ENCODE measurements around the gene RAP1GDS1. TPM values are rescaled to one million over a fixed set of nuclear protein-coding genes. Genes with fewer than 3 reads are reported as not detected.

RAP1GDS1 gene
- polyA plus RNA-seq, 1 of the 3 experiments (the other 2 are of a cell fraction) = 25.6 TPM

DNA sequence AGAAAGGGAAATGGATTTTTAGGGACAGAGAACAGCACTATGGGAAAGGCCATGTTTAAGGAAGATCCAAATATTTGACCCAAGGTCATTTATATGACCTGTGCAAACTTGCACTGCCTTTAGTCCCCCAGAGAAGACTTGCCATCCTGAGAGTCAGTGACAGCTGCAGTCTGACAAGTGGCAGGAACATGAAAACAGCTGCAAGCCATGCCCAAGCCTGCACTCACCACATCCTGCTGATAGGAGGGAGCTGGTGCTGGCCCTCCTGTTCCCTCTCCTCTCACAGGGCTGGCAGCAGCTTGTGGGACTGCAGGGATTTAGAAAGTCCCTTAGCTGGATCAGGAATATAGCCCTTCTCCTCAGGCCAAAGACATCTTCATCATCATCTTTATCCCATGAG is 187.7 kb downstream of the RAP1GDS1 start:
- no peak overlapping the region for H3K27ac ChIP-seq (ENCODE audit: low read depth in 2 of 2, low read length in 1 of 2)
- H3K9me3 ChIP-seq = no peaks in the 10 kb centered on the region
- H2AFZ ChIP-seq (ENCODE audit: low read depth) = no peak overlapping the region
- ChIA-PET CTCF (interaction anchor here (1.3 kb wide), 1 partner anchor 19 kb away, joined by 5 read pairs; no protein-coding TSS in a partner anchor), POLR2A (no interaction called here)
- H3K36me3 ChIP-seq (replicated peaks in 1 of 2; ENCODE audit: control insufficient read depth in 1 of 2, insufficient read depth in 2 of 2, low read length in 1 of 2) = no peaks in the 10 kb centered on the region
- no peaks in the 10 kb centered on the region for H3K79me2 ChIP-seq (ENCODE audit: insufficient read depth)
- no peaks in the 10 kb centered on the region for H3K27me3 ChIP-seq (ENCODE audit: insufficient read depth)
- no peaks in the 10 kb centered on the region for H3F3A ChIP-seq (replicated peaks; ENCODE audit: insufficient read depth)
- TF ChIP-seq, protein P1, sequence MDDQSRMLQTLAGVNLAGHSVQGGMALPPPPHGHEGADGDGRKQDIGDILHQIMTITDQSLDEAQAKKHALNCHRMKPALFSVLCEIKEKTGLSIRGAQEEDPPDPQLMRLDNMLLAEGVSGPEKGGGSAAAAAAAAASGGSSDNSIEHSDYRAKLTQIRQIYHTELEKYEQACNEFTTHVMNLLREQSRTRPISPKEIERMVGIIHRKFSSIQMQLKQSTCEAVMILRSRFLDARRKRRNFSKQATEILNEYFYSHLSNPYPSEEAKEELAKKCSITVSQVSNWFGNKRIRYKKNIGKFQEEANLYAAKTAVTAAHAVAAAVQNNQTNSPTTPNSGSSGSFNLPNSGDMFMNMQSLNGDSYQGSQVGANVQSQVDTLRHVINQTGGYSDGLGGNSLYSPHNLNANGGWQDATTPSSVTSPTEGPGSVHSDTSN (IDR thresholded peaks at IDR 0.05) = no peak
- TF ChIP-seq MXI1 (IDR thresholded peaks at IDR 0.05; ENCODE audit: low read depth, low read length) (peak; percentile 73; the same call in 1 of the 2 replicates), GABPA (IDR thresholded peaks at IDR 0.05; ENCODE audit: low read depth) (no peak), JUND (IDR thresholded peaks at IDR 0.05) (no peak)
- TF ChIP-seq, protein P2, sequence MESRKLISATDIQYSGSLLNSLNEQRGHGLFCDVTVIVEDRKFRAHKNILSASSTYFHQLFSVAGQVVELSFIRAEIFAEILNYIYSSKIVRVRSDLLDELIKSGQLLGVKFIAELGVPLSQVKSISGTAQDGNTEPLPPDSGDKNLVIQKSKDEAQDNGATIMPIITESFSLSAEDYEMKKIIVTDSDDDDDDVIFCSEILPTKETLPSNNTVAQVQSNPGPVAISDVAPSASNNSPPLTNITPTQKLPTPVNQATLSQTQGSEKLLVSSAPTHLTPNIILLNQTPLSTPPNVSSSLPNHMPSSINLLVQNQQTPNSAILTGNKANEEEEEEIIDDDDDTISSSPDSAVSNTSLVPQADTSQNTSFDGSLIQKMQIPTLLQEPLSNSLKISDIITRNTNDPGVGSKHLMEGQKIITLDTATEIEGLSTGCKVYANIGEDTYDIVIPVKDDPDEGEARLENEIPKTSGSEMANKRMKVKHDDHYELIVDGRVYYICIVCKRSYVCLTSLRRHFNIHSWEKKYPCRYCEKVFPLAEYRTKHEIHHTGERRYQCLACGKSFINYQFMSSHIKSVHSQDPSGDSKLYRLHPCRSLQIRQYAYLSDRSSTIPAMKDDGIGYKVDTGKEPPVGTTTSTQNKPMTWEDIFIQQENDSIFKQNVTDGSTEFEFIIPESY (IDR thresholded peaks at IDR 0.05; ENCODE audit: borderline replicate concordance, low read depth) = no peak
- H4K20me1 ChIP-seq (ENCODE audit: insufficient read depth) = no peaks in the 10 kb centered on the region
- H3K4me2 ChIP-seq = no peak overlapping the region
- H3K4me1 ChIP-seq (ENCODE audit: control insufficient read depth in 1 of 2, insufficient read depth in 2 of 2, low read depth in 1 of 2, low read length in 1 of 2) = peaks cover 0 to 6% of the 10 kb centered on the region in 2 experiments; a peak in 1 of 4 replicates
- no peak for DNase-seq
- H3K9me2 ChIP-seq = no peaks in the 10 kb centered on the region
- H3K9ac ChIP-seq = no peak overlapping the region
- no peak overlapping the region for H3K4me3 ChIP-seq (ENCODE audit: low read depth in 2 of 2, low read length in 1 of 2)

DNA sequence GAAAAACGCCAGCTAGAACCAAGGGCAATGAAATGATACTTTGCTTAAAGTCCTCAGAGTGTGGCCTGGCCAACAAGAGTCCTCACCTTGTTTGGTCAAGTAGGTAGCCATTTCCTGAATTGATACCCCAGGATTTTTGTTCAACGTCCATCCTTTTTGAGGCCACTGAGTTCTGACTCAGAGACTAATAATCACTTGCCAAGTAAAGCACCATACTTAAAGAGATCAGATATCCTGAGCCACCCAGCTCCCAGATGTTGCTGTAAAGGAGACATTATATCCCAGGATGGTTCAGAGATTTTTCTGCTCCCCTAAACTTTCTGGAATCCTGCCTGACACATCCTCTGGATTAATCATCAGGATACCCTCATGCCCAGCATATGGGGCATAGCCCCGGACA is 190.9 kb downstream of the RAP1GDS1 start:
- H3K4me1 ChIP-seq (ENCODE audit: control insufficient read depth in 1 of 2, insufficient read depth in 2 of 2, low read depth in 1 of 2, low read length in 1 of 2) = peaks cover 0 to 6% of the 10 kb centered on the region in 2 experiments; a peak in 1 of 4 replicates
- WGBS (ENCODE audit: low lambda C conversion rate) = 58% methylated on average over 3 of the region's 3 CpGs
- no peaks in the 10 kb centered on the region for H3K9me3 ChIP-seq
- no peak overlapping the region for H3K4me2 ChIP-seq
- no peak overlapping the region for H3K27ac ChIP-seq (ENCODE audit: low read depth in 2 of 2, low read length in 1 of 2)
- H3F3A ChIP-seq (replicated peaks; ENCODE audit: insufficient read depth) = no peaks in the 10 kb centered on the region
- CTCF ChIA-PET = interaction anchor here (1.3 kb wide), 2 partner anchors 11 to 15 kb away, joined by 3 to 5 read pairs; no protein-coding TSS in a partner anchor
- DNase-seq = no peak
- no peaks in the 10 kb centered on the region for H3K27me3 ChIP-seq (ENCODE audit: insufficient read depth)
- H3K4me3 ChIP-seq (ENCODE audit: low read depth in 2 of 2, low read length in 1 of 2) = no peak overlapping the region
- H3K36me3 ChIP-seq (replicated peaks in 1 of 2; ENCODE audit: control insufficient read depth in 1 of 2, insufficient read depth in 2 of 2, low read length in 1 of 2) = no peaks in the 10 kb centered on the region
- POLR2A ChIA-PET = no interaction called here
- no peak overlapping the region for H3K9ac ChIP-seq
- TF ChIP-seq, protein P2 (IDR thresholded peaks at IDR 0.05; ENCODE audit: borderline replicate concordance, low read depth) = no peak
- no peak for TF ChIP-seq GABPA (IDR thresholded peaks at IDR 0.05; ENCODE audit: low read depth)
- no peak for TF ChIP-seq CHD2 (IDR thresholded peaks at IDR 0.05; ENCODE audit: low read length, partially characterized antibody)
- TF ChIP-seq, protein P3, sequence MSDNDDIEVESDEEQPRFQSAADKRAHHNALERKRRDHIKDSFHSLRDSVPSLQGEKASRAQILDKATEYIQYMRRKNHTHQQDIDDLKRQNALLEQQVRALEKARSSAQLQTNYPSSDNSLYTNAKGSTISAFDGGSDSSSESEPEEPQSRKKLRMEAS (IDR thresholded peaks at IDR 0.05; ENCODE audit: low read depth) = no peak
- TF ChIP-seq MEF2A (IDR thresholded peaks at IDR 0.05; ENCODE audit: borderline replicate concordance, low read depth) = no peak
- TF ChIP-seq, protein P4, sequence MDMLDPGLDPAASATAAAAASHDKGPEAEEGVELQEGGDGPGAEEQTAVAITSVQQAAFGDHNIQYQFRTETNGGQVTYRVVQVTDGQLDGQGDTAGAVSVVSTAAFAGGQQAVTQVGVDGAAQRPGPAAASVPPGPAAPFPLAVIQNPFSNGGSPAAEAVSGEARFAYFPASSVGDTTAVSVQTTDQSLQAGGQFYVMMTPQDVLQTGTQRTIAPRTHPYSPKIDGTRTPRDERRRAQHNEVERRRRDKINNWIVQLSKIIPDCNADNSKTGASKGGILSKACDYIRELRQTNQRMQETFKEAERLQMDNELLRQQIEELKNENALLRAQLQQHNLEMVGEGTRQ (IDR thresholded peaks at IDR 0.05; ENCODE audit: borderline replicate concordance, low read depth, low read length) = no peak
- TF ChIP-seq EP300 (IDR thresholded peaks at IDR 0.05; ENCODE audit: borderline replicate concordance in 1 of 2, low read depth in 1 of 2, low read length in 1 of 2) = no peak
- no peak for TF ChIP-seq POLR2AphosphoS5 (IDR thresholded peaks at IDR 0.05; ENCODE audit: low read depth, low read length)
- TF ChIP-seq MXI1 (IDR thresholded peaks at IDR 0.05; ENCODE audit: low read depth, low read length) = no peak
- no peak for TF ChIP-seq RAD21 (IDR thresholded peaks at IDR 0.05; ENCODE audit: low read length)
- TF ChIP-seq, protein P5, sequence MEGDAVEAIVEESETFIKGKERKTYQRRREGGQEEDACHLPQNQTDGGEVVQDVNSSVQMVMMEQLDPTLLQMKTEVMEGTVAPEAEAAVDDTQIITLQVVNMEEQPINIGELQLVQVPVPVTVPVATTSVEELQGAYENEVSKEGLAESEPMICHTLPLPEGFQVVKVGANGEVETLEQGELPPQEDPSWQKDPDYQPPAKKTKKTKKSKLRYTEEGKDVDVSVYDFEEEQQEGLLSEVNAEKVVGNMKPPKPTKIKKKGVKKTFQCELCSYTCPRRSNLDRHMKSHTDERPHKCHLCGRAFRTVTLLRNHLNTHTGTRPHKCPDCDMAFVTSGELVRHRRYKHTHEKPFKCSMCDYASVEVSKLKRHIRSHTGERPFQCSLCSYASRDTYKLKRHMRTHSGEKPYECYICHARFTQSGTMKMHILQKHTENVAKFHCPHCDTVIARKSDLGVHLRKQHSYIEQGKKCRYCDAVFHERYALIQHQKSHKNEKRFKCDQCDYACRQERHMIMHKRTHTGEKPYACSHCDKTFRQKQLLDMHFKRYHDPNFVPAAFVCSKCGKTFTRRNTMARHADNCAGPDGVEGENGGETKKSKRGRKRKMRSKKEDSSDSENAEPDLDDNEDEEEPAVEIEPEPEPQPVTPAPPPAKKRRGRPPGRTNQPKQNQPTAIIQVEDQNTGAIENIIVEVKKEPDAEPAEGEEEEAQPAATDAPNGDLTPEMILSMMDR (IDR thresholded peaks at IDR 0.05) = no peak
- TF ChIP-seq SIN3A (IDR thresholded peaks at IDR 0.05; ENCODE audit: borderline replicate concordance, low read depth, low read length) = no peak
- TF ChIP-seq GATA2 (CRISPR knock-in tag; IDR thresholded peaks at IDR 0.05) = no peak
- TF ChIP-seq JUND (IDR thresholded peaks at IDR 0.05) = no peak
- TF ChIP-seq RXRA (IDR thresholded peaks at IDR 0.05; ENCODE audit: borderline replicate concordance, low read depth) = no peak
- no peak for TF ChIP-seq EZH2phosphoT487 (IDR thresholded peaks at IDR 0.05; ENCODE audit: borderline replicate concordance, low read depth)
- no peak for TF ChIP-seq SMC3 (IDR thresholded peaks at IDR 0.05; ENCODE audit: low read depth, low read length)
- TF ChIP-seq NRF1 (IDR thresholded peaks at IDR 0.05; ENCODE audit: low read depth, low read length) = no peak
- H3K9me2 ChIP-seq = no peaks in the 10 kb centered on the region
- no peaks in the 10 kb centered on the region for H3K79me2 ChIP-seq (ENCODE audit: insufficient read depth)
- H2AFZ ChIP-seq (ENCODE audit: low read depth) = no peak overlapping the region
- H4K20me1 ChIP-seq (ENCODE audit: insufficient read depth) = no peaks in the 10 kb centered on the region
